Measurements from ENCODE around the gene MTFR1L.

GRCh38 chr1:25821630-25822091 lies 1.9 kb downstream of the MTFR1L start:
- TF ChIP-seq POLR2A (IDR thresholded peaks at IDR 0.05; ENCODE audit: low read depth) (no peak), CTCF (IDR thresholded peaks at IDR 0.05) (no peak), EP300 (IDR thresholded peaks at IDR 0.05) (no peak), POLR2AphosphoS5 (IDR thresholded peaks at IDR 0.05) (no peak)

Data from esophagus muscularis mucosa (tissue), 4 donors.